Lower leg skin (tissue), 4 donors: ENCODE data around the gene LMOD3. TPM values are rescaled to one million over a fixed set of nuclear protein-coding genes. Genes with fewer than 3 reads are reported as not detected.

ENCODE experiments used
- DNase-seq, 2 donors: peaks; one replicate each; pipeline ENCODE4 v3.0.0-alpha.2; 2019; ENCODE audit warnings: low spot score in 2 of 2
- H3K4me3 ChIP-seq: fragments of 200-600 bp; sonication (generic); 2 replicates; pipeline ENCODE4 v1.5.1; 2017; ENCODE audit warnings: mild to moderate bottlenecking, low read depth; ENCODE audit not compliant: poor library complexity, severe bottlenecking
- POLR2A ChIP-seq, 2 donors: fragments of 450-650 bp; IDR thresholded peaks; one replicate each; pipeline ENCODE4 v1.6.1; 2016 to 2017; ENCODE audit warnings: antibody characterized with exemption in 2 of 2, mild to moderate bottlenecking in 1 of 2, moderate library complexity in 1 of 2
- WGBS, 2 donors: methylation state at CpG; one replicate each; pipeline ENCODE4 v1.1.5; 2018; 5-methylcytosine and 5-hydroxymethylcytosine counted together
- intact Hi-C: fragments of 100-400 bp; cut with DNase I; formaldehyde crosslinking; loops from one replicate; pipeline ENCODE4 v1.15.0; 2023; ENCODE audit warnings: low total_unique reads
- total RNA-seq, 4 donors: library from RNA; depleted of rRNA; stranded (reverse); fragments of >200 nt; gene quantifications; one replicate each; pipeline ENCODE4 v1.1.0, GENCODE V29; 2016
- TF ChIP-seq, protein P1 (sequence below), 3 donors: fragments of 450-650 bp; IDR thresholded peaks; one replicate each; pipeline ENCODE4 v1.5.1; 2016; ENCODE audit warnings: antibody characterized with exemption in 3 of 3, mild to moderate bottlenecking in 3 of 3, moderate library complexity in 2 of 3

The LMOD3 gene
- total RNA-seq, 4 donors from 2014 or later, result not detected

DNA sequence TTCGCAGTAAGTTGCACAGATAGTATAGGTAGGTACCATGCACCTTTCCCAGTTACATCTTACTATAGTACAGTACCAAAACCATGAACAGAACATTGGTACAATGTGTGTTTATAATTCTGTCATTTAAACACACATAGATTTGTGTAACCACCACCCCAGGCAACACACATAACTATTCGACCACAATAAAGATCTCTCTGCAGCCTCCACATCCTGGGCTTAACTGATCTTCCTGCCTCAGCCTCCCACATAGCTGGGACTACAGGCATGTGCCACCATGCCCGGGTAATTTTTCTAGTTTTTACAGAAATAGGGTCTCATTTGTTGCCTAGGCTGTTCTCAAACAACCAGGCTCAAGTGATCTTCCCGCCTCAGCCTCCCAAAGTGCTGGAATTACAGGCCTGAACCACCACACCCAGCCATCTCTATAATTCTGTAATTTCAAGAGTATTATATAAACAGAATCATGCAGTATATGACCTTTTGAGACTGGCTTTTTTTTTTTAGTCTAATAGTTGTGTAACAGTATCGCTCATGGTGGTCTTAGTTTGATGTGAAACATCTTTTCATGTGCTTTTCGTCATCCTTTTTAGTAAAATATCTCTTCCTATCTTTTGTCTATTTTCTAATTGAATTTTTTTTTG, 57.0 kb downstream of the LMOD3 start:
- intact Hi-C loops, result no loop called here
- DNase-seq, result no peak
- WGBS, 2 donors, result 92 to 93% methylated on average over 6 of the region's 6 CpGs
- H3K4me3 ChIP-seq, result no peak overlapping the region
- TF ChIP-seq POLR2A (IDR thresholded peaks at IDR 0.05), result no peak
- TF ChIP-seq, protein P1, sequence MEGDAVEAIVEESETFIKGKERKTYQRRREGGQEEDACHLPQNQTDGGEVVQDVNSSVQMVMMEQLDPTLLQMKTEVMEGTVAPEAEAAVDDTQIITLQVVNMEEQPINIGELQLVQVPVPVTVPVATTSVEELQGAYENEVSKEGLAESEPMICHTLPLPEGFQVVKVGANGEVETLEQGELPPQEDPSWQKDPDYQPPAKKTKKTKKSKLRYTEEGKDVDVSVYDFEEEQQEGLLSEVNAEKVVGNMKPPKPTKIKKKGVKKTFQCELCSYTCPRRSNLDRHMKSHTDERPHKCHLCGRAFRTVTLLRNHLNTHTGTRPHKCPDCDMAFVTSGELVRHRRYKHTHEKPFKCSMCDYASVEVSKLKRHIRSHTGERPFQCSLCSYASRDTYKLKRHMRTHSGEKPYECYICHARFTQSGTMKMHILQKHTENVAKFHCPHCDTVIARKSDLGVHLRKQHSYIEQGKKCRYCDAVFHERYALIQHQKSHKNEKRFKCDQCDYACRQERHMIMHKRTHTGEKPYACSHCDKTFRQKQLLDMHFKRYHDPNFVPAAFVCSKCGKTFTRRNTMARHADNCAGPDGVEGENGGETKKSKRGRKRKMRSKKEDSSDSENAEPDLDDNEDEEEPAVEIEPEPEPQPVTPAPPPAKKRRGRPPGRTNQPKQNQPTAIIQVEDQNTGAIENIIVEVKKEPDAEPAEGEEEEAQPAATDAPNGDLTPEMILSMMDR (IDR thresholded peaks at IDR 0.05), result no peak

DNA sequence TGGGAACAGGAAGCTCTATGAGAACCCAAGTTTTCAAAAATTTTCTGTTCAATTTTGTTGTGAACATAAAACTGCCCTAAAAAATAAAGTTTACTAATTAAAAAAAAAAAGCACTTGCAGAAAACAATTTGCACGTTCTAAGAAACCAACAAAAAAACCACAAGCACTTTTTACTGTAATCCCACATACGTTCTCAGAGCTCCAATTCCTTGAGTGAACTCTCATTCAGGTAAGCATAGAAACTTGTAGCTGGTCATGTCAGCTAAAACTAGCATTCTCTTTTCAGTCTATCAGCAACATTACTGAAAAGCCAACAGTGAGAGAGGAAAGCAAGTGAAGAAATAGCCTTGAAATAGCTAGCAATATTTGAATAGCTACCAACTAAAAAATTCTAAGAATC, 58.8 kb downstream of the LMOD3 start:
- 74 to 86% methylated on average over 2 of the region's 2 CpGs for WGBS, 2 donors
- no peak for TF ChIP-seq POLR2A (IDR thresholded peaks at IDR 0.05)
- TF ChIP-seq, protein P1 (IDR thresholded peaks at IDR 0.05), result no peak
- no peak overlapping the region for H3K4me3 ChIP-seq
- DNase-seq, result no peak
- intact Hi-C loops, result no loop called here

DNA sequence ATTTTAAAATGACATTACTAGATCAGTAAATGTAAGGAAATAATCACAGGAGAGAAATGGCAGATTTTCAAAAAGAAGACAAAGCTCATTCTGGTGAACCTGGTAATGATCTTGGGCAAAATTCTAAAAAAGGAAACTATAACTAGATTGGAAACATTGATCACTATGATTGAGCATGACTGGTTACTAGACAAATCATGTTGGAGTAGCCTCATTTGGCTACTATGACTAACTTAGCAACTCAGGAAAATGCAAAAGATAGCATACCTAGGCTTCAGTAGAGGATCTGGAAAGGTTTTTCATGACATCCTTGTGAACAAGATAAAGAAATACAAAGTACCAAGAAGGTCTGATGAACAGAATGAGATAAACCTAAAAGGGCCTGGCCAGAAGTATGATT, 62.7 kb downstream of the LMOD3 start:
- DNase-seq, result no peak
- intact Hi-C loops, result no loop called here
- TF ChIP-seq, protein P1 (IDR thresholded peaks at IDR 0.05), result no peak
- TF ChIP-seq POLR2A (IDR thresholded peaks at IDR 0.05), result no peak
- no peak overlapping the region for H3K4me3 ChIP-seq

DNA sequence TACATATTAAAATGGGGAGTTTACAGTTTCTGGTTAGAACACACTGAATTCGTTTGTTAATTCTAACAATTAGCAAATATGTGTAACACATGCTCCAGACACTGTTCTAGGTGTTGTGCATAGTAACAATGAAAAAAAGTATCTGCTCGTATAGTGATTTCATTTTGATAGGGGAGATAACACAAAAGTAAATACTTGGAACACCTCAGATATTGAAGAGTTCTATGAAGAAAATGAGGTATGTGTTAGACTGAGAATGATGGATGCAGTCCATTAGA, 63.5 kb downstream of the LMOD3 start:
- H3K4me3 ChIP-seq, result no peak overlapping the region
- 85 to 91% methylated on average over 2 of the region's 2 CpGs for WGBS, 2 donors
- TF ChIP-seq POLR2A (IDR thresholded peaks at IDR 0.05), result no peak
- TF ChIP-seq, protein P1 (IDR thresholded peaks at IDR 0.05), result no peak
- no peak for DNase-seq
- intact Hi-C loops, result no loop called here

DNA sequence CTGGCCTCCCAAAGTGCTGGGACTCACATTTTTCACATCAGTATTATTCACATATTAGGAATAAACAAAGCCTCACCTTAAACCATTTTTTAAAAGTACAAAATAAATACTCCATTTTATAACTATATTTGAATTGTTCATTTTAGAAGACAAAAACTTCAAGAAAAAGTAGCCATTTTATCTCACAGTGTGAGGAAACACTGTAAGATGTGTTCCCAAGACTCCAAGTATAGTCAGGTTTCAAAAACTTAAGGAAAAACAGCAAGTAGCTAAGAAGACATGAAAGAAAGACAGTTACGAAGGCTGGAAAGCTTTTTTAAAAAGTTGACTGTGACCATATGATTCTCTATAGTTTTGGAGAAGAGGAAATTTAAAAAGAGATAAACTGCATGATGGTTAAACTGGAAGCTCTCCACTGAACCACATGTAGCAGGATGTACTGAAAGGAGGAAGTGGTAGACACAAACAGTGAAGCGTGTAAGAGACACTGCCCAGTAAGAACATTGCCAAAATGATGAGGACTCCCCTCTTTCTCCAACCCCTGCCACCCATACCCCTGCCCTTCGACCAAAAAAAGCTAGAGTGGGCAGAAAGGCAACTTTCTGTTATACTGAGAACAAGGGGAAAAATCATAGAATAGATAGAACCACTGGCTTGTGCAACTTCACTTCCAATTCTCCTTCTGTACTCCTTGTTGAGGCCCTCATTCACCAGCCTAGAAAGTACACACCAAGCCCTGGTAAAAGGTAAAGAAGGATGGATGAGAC, 64.0 kb downstream of the LMOD3 start:
- TF ChIP-seq, protein P1 (IDR thresholded peaks at IDR 0.05), result no peak
- no peak for TF ChIP-seq POLR2A (IDR thresholded peaks at IDR 0.05)
- intact Hi-C loops, result no loop called here
- no peak overlapping the region for H3K4me3 ChIP-seq
- WGBS, 2 donors, result 87 to 89% methylated on average over 3 of the region's 3 CpGs
- DNase-seq, result no peak

Other genes with a start within 250 kb of the LMOD3 start
- gene TAFA4, start 190.0 kb downstream of the LMOD3 start, total RNA-seq, result not detected
- gene EOGT, start 108.9 kb downstream of the LMOD3 start, total RNA-seq, result 10 to 100 TPM; 11.3 to 22.8 (median 16.0) TPM
- gene TMF1, start 70.3 kb downstream of the LMOD3 start, total RNA-seq, result 10 to 100 TPM; 21.1 to 27.7 (median 24.9) TPM
- 10 to 100 TPM; 33.8 to 54.6 (median 36.6) TPM for gene UBA3, start 42.2 kb downstream of the LMOD3 start, total RNA-seq
- 10 to 100 TPM; 28.1 to 75.9 (median 54.1) TPM for gene ARL6IP5, start 37.7 kb downstream of the LMOD3 start, total RNA-seq